NCI-H524 treated with DMSO at 0.1 percent for 48 hours (cell line): ENCODE results near the gene TPCN1.

Source experiments
- DNase-seq: peaks from one replicate; lab custom pipeline; 2025; lab: John Stamatoyannopoulos, UW

The TPCN1 gene

DNA sequence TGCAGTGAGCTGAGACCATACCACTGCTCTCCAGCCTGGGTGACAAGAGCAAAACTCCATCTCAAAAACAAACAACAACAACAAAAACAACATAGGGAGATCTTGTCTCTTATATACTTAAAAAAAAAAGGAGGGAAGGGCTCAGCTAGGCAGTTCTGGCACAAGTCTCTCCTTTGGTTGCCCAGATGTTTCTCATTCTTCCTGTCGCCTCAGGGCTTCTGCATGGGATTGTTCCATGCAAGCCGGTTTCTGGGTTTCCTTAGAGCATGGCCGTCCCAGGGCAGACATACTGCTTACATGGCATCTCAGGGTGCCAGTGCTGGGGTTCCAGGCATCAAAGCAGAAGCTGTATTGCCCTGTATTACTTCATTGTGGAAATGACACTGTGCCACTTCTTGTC, 118.8 kb downstream of the TPCN1 start:
- no peak for DNase-seq

DNA sequence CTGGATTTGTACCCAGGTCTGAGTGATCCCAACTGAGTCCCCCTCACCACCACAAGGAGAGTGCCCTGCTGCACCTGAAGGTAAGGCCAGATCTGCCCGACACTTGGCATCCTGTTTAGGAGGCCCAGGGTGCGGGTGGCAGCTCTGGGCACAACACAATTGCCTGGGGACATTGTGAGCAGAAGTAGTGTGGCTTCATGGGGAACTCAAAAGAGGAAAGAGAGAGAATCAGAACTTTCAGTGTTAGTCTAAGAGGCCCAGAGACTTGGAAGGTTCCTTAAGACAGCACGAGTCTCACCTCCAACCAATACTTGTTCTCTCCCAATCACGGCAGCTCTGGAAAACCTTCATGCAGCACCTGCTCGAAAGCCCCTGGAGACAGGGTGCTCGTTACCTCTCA, 120.3 kb downstream of the TPCN1 start:
- DNase-seq, result no peak

DNA sequence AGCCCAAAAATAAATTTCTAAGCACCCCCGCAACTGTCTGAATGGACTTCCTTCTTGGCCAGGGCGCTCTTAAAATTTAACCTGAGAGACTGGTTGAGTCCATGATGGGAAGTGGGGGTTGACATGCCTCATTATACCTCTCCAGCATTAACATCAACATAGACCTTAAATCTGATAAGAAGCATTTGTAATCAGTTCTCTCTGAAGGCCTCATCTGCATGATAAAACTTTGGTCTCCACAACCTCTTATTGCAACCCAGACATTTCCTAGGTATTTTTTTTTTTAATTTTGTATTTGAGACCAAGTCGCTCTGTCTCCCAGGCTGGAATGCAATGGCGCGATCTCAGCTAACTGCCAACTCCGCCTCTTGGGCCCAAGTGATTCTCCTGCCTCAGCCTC, 124.1 kb downstream of the TPCN1 start:
- DNase-seq, result no peak

DNA sequence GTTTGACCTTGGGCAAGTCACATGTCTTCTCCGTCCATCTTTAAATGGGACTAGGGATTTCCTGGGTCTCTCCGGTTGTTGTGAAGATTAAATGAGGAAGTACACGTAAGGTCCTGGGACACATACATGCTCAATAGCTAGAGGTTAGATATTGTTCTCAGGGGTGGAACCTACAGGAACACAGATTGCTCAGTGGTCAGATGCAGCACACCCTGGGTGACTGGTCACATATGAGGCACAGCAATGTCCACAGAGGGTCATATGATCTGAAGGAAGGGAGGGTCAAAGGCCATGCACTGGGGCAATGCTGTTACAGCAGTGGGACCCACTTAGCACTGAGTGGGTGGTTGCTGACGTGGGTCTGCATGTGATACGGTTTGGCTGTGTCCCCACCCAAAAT, 125.1 kb downstream of the TPCN1 start:
- no peak for DNase-seq

DNA sequence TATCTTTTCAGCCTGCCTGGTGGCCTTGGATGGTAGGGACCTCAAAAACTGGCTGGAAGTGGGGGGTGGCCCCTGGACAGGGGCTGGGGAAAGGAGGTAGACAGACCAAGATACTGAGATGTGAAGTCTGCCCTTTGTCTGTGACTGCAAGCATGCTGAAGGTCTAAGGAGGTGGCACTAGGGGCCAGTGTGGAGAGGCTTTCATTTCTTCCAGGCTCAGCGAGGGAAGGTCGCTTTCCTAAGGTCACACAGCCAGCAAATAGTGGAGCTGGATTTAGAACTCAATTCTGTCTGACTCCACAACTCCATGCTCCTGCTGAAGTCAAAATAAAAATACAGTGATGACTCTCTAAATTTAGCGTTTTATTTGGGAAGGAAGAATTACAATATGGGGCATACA, 125.8 kb downstream of the TPCN1 start:
- DNase-seq, result no peak

DNA sequence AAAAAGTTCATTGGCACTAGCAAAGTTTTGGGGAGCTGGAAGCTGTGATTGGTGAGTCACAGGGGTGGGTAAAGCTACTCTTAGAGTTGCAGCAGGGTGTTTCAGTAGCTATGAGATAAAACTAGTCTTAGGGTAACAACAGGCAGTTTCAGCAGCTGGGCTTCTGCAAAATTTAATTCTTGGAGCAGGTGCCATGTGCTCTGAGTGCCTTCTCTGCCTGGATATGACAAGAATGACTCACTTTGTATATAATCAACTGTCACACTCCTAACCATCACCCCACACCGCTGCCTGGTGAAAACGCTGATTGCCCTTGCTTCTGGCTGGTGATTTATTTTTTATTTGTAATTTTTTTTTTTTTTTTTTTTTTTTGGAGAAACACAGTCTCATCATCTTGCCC, 126.6 kb downstream of the TPCN1 start:
- no peak for DNase-seq
